GM12892 (cell line): Measurements from ENCODE around the gene MYO19.

Experiments used
- POLR2A ChIP-seq: IDR thresholded peaks from 2 replicates; pipeline ENCODE4 v1.6.1; 2011; ENCODE audit warnings: low read depth, low read length, control low read depth
- TAF1 ChIP-seq: IDR thresholded peaks from 2 replicates; pipeline ENCODE4 v1.6.1; 2011; ENCODE audit warnings: low read depth, mild to moderate bottlenecking, control low read depth, low read length, borderline replicate concordance

GRCh38 chr17:36578671-36579070, 44.0 kb upstream of the MYO19 start:
- no peak for TF ChIP-seq POLR2A
- TF ChIP-seq TAF1: no peak
